ENCODE measurements around the gene ADCY2. TPM values are rescaled to one million over a fixed set of nuclear protein-coding genes. Genes with fewer than 3 reads are reported as not detected.

ADCY2 gene
- total and polyA plus RNA-seq, 9 of the 15 experiments (the other 6 are each of a cell fraction or from before 2014, with no cell fraction given): 0.01 to 0.15 (median 0.03) TPM; not detected in 5

DNA sequence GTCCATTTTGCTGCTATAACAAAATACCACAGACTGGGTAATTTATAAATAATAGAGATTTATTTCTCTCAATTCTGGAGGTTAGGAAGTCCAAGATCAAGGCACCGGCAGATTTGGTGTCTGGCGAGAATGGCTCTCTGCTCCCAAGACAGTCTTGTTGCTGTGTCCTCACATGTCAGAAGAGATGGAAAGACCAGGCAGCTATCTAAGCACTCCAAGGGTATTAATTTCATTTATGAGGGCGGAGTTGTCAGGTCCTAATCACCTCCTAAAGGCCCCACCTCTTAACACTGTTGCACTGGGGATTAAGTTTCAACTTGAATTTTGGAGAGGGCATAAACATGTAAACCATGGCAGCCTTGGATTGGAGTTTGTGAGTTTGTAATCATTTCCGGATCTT lies 30.3 kb downstream of the ADCY2 start:
- intact Hi-C loops (cut with micrococcal nuclease): no loop called here
- no peak for FAIRE-seq
- no peaks in the 10 kb centered on the region for H3K4me1 ChIP-seq (replicated peaks in 1 of 2; ENCODE audit: control insufficient read depth in 2 of 2, insufficient read depth in 2 of 2, low read length in 2 of 2)
- no peak for ATAC-seq
- no peaks in the 10 kb centered on the region; the same call in 1 of the 2 replicates for H3K9me3 ChIP-seq (replicated peaks; ENCODE audit: control insufficient read depth, insufficient read depth, low read depth, low read length)
- WGBS (ENCODE audit: insufficient coverage, low coverage, missing lambda C conversion rate): 1% methylated on average over 4 of the region's 4 CpGs
- H3K27ac ChIP-seq (ENCODE audit: extremely low read depth, low read depth, low read length): no peak overlapping the region
- H3K4me2 ChIP-seq (ENCODE audit: insufficient read depth, low read length): no peak overlapping the region
- no peaks in the 10 kb centered on the region for H3K36me3 ChIP-seq (ENCODE audit: control insufficient read depth, insufficient read depth, low read length)
- DNase-seq (ENCODE audit: extremely low read depth in 1 of 4, low spot score in 3 of 4): no peak
- no peak overlapping the region for H2AFZ ChIP-seq (ENCODE audit: low read depth, low read length)
- no peaks in the 10 kb centered on the region for H3K9me1 ChIP-seq (ENCODE audit: control insufficient read depth, insufficient read depth, low read length)
- H4K20me1 ChIP-seq (replicated peaks; ENCODE audit: control insufficient read depth, insufficient read depth, low read length): no peaks in the 10 kb centered on the region
- in situ Hi-C loops (cut with MboI): no loop called here
- CTCF ChIA-PET (ENCODE audit: low intra/inter-chr PET ratio): no interaction called here
- no peaks in the 10 kb centered on the region for H3K79me2 ChIP-seq (ENCODE audit: control insufficient read depth, insufficient read depth, low read length)
- H3K4me3 ChIP-seq: no peak overlapping the region
- H3K9ac ChIP-seq (ENCODE audit: insufficient read depth in 1 of 2, low read depth in 2 of 2, low read length in 2 of 2): no peak overlapping the region
- POLR2A ChIA-PET: no interaction called here
- no TSS peak for BruUV-seq (replicated peaks)
- H3K27me3 ChIP-seq (ENCODE audit: control insufficient read depth in 2 of 2, insufficient read depth in 2 of 2, low read length in 2 of 2): no peaks in the 10 kb centered on the region
- TF ChIP-seq ZFPM2 (CRISPR knock-in tag; IDR thresholded peaks at IDR 0.05): no peak
- no peak for TF ChIP-seq SRSF7 (optimal IDR thresholded peaks at IDR 0.05; ENCODE audit: low read depth, low read length)
- no peak for TF ChIP-seq CHD7 (IDR thresholded peaks at IDR 0.05; ENCODE audit: low read depth, low read length)
- no peak for TF ChIP-seq DEAF1 (CRISPR knock-in tag; IDR thresholded peaks at IDR 0.05)
- TF ChIP-seq BHLHE40 (IDR thresholded peaks at IDR 0.05; ENCODE audit: low read length): no peak
- no peak for TF ChIP-seq TCFL5 (CRISPR knock-in tag; conservative IDR thresholded peaks at IDR 0.05)
- TF ChIP-seq, protein P1, sequence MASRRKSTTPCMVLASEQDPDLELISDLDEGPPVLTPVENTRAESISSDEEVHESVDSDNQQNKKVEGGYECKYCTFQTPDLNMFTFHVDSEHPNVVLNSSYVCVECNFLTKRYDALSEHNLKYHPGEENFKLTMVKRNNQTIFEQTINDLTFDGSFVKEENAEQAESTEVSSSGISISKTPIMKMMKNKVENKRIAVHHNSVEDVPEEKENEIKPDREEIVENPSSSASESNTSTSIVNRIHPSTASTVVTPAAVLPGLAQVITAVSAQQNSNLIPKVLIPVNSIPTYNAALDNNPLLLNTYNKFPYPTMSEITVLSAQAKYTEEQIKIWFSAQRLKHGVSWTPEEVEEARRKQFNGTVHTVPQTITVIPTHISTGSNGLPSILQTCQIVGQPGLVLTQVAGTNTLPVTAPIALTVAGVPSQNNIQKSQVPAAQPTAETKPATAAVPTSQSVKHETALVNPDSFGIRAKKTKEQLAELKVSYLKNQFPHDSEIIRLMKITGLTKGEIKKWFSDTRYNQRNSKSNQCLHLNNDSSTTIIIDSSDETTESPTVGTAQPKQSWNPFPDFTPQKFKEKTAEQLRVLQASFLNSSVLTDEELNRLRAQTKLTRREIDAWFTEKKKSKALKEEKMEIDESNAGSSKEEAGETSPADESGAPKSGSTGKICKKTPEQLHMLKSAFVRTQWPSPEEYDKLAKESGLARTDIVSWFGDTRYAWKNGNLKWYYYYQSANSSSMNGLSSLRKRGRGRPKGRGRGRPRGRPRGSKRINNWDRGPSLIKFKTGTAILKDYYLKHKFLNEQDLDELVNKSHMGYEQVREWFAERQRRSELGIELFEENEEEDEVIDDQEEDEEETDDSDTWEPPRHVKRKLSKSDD (conservative IDR thresholded peaks at IDR 0.05; ENCODE audit: low read length): no peak

Data from K562 (cell line).